Measurements from ENCODE around the gene C8B. TPM values are rescaled to one million over a fixed set of nuclear protein-coding genes. Genes with fewer than 3 reads are reported as not detected.

The C8B gene
- total RNA-seq, 1 donor from 2014 or later = not detected

- H3K27ac Mint-ChIP-seq (ENCODE audit: unreplicated experiment) = no peak overlapping the region
- no peaks in the 10 kb centered on the region for H3K4me1 Mint-ChIP-seq
- peaks cover 2% of the 10 kb centered on the region for H3K27me3 Mint-ChIP-seq (ENCODE audit: low read depth)
- no peak overlapping the region for H3K4me3 Mint-ChIP-seq
- TF ChIP-seq, protein P1, sequence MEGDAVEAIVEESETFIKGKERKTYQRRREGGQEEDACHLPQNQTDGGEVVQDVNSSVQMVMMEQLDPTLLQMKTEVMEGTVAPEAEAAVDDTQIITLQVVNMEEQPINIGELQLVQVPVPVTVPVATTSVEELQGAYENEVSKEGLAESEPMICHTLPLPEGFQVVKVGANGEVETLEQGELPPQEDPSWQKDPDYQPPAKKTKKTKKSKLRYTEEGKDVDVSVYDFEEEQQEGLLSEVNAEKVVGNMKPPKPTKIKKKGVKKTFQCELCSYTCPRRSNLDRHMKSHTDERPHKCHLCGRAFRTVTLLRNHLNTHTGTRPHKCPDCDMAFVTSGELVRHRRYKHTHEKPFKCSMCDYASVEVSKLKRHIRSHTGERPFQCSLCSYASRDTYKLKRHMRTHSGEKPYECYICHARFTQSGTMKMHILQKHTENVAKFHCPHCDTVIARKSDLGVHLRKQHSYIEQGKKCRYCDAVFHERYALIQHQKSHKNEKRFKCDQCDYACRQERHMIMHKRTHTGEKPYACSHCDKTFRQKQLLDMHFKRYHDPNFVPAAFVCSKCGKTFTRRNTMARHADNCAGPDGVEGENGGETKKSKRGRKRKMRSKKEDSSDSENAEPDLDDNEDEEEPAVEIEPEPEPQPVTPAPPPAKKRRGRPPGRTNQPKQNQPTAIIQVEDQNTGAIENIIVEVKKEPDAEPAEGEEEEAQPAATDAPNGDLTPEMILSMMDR (conservative IDR thresholded peaks at IDR 0.05) = no peak
- DNase-seq (ENCODE audit: low read depth, low spot score) = no peak
- H3K9me3 Mint-ChIP-seq = no peaks in the 10 kb centered on the region
- no peaks in the 10 kb centered on the region for H3K36me3 Mint-ChIP-seq (ENCODE audit: low read depth)
Observed at GRCh38 chr1:56948403-56949023, 17.3 kb downstream of the C8B start.

DNA sequence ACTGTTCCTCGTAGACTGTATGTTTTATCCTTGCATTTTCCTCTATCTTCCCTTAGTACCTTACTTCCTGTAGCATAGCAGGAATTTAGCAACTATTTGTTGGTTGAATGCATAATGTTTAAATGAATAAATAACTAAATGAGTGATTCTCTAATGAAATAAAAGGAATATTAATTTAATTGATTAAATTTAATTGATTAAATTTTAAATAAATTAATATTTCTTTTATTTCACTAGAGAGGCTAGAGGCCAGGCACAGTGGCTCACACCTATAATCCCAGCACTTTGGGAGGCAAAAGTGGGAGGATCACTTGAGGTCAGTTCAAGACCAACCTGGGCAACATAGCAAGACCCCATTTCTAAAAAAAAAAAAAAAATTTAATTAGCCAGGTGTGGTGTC lies 25.8 kb downstream of the C8B start:
- Mint-ChIP-seq H3K27me3 (ENCODE audit: low read depth) (peaks cover 3% of the 10 kb centered on the region), H3K4me3 (no peak overlapping the region), H3K4me1 (no peaks in the 10 kb centered on the region), H3K27ac (ENCODE audit: unreplicated experiment) (no peak overlapping the region), H3K36me3 (ENCODE audit: low read depth) (no peaks in the 10 kb centered on the region), H3K9me3 (no peaks in the 10 kb centered on the region)
- DNase-seq (ENCODE audit: low read depth, low spot score) = no peak
- TF ChIP-seq, protein P1 (conservative IDR thresholded peaks at IDR 0.05) = no peak

DNA sequence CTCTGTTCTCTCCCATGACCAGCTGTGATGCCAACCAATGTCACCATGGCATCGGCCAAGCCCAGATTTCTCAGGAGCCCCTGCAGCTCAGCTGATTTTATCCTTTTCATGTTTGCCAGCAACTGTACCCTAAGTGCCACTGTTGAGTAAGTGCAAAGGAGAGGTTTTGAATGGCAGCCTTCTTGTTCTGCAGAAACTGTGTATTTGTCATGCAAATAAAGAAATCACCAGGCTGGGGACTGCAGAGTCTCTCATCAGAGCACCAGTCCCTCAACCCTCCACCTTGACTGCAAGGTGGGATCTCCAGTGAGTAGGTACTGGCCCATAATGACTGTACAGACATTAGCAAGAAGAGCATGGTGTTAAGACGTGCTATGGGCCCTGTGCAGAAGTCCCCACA lies 26.6 kb downstream of the C8B start:
- H3K27me3 Mint-ChIP-seq (ENCODE audit: low read depth) = peaks cover 3% of the 10 kb centered on the region
- H3K36me3 Mint-ChIP-seq (ENCODE audit: low read depth) = no peaks in the 10 kb centered on the region
- H3K9me3 Mint-ChIP-seq = no peaks in the 10 kb centered on the region
- no peak for DNase-seq (ENCODE audit: low read depth, low spot score)
- TF ChIP-seq, protein P1 (conservative IDR thresholded peaks at IDR 0.05) = no peak
- H3K4me1 Mint-ChIP-seq = no peaks in the 10 kb centered on the region
- H3K4me3 Mint-ChIP-seq = no peak overlapping the region
- no peak overlapping the region for H3K27ac Mint-ChIP-seq (ENCODE audit: unreplicated experiment)

GRCh38 chr1:56938646-56939045 lies 27.2 kb downstream of the C8B start:
- TF ChIP-seq, protein P1 (conservative IDR thresholded peaks at IDR 0.05) = no peak
- Mint-ChIP-seq H3K9me3 (no peaks in the 10 kb centered on the region), H3K4me1 (no peaks in the 10 kb centered on the region), H3K27me3 (ENCODE audit: low read depth) (peaks cover 3% of the 10 kb centered on the region), H3K27ac (ENCODE audit: unreplicated experiment) (no peak overlapping the region), H3K36me3 (ENCODE audit: low read depth) (no peaks in the 10 kb centered on the region), H3K4me3 (no peak overlapping the region)
- DNase-seq (ENCODE audit: low read depth, low spot score) = no peak

GRCh38 chr1:56934430-56935060 lies 31.3 kb downstream of the C8B start:
- H3K27me3 Mint-ChIP-seq (ENCODE audit: low read depth) = peaks cover 3% of the 10 kb centered on the region
- TF ChIP-seq, protein P1 (conservative IDR thresholded peaks at IDR 0.05) = no peak
- DNase-seq (ENCODE audit: low read depth, low spot score) = no peak

More at GRCh38 chr1:56934430-56935060, 31.3 kb downstream of the C8B start:
- no peaks in the 10 kb centered on the region for H3K36me3 Mint-ChIP-seq (ENCODE audit: low read depth)
- H3K4me3 Mint-ChIP-seq = no peak overlapping the region
- peaks cover 10% of the 10 kb centered on the region for H3K4me1 Mint-ChIP-seq
- peaks cover 3% of the 10 kb centered on the region for H3K9me3 Mint-ChIP-seq
- H3K27ac Mint-ChIP-seq (ENCODE audit: unreplicated experiment) = no peak overlapping the region
